ENCODE results near the gene IRX4.

Gene IRX4

DNA sequence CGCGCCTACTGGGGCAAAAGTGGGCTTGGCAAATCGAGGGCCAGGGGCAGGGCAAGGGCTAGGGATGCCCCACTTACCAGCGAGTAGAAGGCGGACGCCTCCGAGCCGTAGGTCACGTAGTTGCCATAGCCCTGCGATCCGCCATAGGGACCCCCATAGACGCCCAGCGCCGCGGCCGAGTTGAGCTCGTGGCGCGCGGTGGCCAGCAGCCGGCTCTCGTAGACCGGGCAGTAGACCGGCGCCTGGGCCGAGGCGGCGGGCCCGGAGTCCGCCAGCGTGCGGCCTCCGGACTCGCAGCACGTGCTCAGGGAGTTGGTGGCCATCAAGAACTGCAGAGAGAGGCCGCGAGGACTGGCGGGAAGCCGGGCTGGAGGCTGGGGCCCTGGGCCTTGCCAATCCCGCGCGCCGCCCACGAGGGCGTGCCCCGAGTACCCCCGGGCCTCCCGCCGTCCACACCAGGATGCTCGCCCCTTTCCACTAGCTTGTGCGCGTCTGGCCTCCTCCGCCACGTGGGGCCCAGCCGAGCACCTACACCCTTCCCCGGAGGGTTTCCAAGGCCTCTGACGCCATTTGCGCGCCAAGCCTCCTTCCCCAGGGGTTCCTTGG is 891 bp downstream of the IRX4 start (continued):
- TF ChIP-seq, protein P1, sequence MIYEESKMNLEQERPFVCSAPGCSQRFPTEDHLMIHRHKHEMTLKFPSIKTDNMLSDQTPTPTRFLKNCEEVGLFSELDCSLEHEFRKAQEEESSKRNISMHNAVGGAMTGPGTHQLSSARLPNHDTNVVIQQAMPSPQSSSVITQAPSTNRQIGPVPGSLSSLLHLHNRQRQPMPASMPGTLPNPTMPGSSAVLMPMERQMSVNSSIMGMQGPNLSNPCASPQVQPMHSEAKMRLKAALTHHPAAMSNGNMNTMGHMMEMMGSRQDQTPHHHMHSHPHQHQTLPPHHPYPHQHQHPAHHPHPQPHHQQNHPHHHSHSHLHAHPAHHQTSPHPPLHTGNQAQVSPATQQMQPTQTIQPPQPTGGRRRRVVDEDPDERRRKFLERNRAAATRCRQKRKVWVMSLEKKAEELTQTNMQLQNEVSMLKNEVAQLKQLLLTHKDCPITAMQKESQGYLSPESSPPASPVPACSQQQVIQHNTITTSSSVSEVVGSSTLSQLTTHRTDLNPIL (CRISPR knock-in tag; IDR thresholded peaks at IDR 0.05; ENCODE audit: low read depth): no peak
- TF ChIP-seq ZNF565 (CRISPR knock-in tag; conservative IDR thresholded peaks at IDR 0.05; ENCODE audit: low read depth) (no peak), ZFP30 (CRISPR knock-in tag; IDR thresholded peaks at IDR 0.05) (no peak)

DNA sequence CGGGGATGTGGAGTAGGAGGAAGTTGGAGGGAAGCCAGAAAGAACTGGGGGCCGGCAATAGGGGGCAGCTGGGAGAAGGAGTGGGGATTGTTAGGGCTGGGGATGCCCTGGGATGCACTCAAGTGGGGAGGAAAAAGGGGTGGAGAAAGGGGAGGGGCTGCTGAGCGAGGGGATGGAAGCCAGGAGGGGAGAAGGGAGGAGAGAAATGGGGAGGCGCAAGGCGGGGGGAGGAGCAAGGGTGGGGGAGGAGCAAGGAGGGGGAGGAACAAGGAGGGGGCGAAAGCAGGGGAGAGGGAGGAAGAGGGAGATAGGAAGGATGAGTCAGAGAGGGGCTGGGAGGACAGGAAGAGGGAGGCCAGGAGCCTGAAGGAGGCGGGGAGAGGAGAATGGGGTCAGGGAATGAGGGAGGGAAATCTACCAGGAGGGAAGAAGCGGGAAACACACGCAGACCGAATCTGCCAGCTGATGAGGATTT is 1.6 kb downstream of the IRX4 start:
- no peak for ATAC-seq
- TF ChIP-seq OSR1 (CRISPR knock-in tag; IDR thresholded peaks at IDR 0.05): no peak
- no peak for TF ChIP-seq ZFP3 (CRISPR knock-in tag; IDR thresholded peaks at IDR 0.05)
- no peak for TF ChIP-seq ZNF8 (CRISPR knock-in tag; IDR thresholded peaks at IDR 0.05)
- TF ChIP-seq SNAI2 (CRISPR knock-in tag; IDR thresholded peaks at IDR 0.05): no peak
- TF ChIP-seq, protein P2, sequence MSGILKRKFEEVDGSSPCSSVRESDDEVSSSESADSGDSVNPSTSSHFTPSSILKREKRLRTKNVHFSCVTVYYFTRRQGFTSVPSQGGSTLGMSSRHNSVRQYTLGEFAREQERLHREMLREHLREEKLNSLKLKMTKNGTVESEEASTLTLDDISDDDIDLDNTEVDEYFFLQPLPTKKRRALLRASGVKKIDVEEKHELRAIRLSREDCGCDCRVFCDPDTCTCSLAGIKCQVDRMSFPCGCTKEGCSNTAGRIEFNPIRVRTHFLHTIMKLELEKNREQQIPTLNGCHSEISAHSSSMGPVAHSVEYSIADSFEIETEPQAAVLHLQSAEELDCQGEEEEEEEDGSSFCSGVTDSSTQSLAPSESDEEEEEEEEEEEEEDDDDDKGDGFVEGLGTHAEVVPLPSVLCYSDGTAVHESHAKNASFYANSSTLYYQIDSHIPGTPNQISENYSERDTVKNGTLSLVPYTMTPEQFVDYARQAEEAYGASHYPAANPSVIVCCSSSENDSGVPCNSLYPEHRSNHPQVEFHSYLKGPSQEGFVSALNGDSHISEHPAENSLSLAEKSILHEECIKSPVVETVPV (CRISPR knock-in tag; IDR thresholded peaks at IDR 0.05): no peak
- TF ChIP-seq ZNF565 (CRISPR knock-in tag; conservative IDR thresholded peaks at IDR 0.05; ENCODE audit: low read depth): no peak
- no peak for TF ChIP-seq TOX (CRISPR knock-in tag; IDR thresholded peaks at IDR 0.05; ENCODE audit: borderline replicate concordance)
- TF ChIP-seq GLIS3 (CRISPR knock-in tag; IDR thresholded peaks at IDR 0.05): no peak
- no peak for TF ChIP-seq CSDC2 (CRISPR knock-in tag; IDR thresholded peaks at IDR 0.05)

DNA sequence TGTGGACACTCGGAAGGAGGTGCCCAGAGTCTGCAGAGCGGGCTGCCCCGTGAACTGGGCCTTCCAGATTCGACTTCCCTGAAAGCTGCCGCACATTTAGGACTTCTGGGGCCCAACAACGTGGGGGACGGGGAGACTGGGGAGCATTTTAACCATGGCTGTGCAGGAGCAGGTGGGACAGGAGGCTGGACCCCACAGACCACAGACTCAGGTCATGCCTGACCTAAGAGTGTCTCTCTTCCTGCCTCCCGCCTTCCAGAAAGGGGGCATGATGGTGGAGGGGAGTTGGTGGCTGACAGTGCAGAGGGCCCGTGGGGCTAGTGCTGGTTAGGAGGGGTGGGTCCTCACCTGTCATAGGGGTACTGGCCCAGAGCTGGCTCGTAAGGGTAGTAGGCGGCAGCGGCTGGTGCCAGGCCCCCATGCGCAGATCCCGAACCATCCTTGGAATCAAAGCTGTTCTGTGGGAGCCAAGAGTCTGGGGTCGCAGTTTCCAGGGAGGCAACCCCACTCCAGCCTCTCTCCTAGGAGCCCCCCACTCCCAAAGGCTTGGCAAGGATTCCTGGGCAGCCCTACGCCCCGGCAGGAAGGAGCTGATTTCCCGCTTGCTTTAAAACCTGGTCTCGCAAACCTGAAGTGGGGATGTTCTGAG is 2.2 kb downstream of the IRX4 start:
- ATAC-seq: no peak

DNA sequence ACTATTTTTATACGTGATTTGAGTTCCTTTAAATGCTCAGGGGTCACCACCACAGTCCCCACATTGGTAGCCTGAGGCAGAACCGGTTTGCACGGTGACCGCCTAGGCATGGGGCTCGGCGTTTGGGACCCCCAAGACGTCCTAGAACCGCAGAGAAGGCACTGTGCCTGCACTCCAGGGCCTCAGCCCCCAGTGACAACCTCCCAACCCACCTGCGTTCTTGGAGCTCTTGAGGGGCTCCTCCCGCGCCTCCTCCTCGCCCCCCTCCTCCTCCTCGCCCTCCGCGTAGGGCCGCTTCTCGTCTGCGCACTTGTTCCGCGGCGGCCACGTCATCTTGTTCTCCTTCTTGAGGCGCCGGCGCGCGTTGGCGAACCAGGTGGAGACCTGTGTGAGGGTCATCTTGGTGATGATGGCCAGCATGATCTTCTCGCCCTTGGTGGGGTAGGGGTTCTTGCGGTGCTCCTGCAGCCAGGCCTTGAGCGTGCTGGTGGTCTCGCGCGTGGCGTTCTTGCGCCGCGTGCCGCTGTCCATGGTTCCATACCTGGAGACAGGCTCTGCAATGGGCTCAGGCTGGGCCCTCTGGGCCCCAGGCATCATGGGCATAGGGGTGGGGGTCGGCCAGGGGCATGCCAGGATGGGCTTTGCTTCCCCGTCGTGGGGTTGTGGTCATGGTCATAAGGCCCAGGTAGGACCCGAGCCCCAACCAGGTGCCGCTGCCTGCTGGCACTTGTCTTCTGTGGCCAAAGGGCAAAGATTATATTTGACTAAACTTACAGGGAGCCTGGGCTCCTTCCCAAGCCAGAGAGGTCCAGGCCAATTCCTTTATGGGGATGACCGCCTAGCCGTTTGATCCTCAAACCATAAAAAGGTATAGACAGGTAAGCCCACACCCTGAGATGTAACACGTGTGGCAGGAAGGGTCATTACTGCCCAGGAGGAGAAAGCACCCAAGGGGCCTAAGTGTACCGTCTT is 3.1 kb downstream of the IRX4 start:
- no peak for ATAC-seq

More for the DNA sequence above, 2.2 kb downstream of the IRX4 start:
- no peak for TF ChIP-seq ZFP30 (CRISPR knock-in tag; IDR thresholded peaks at IDR 0.05)

More for the DNA sequence above, 3.1 kb downstream of the IRX4 start:
- no peak for TF ChIP-seq TCF4 (CRISPR knock-in tag; IDR thresholded peaks at IDR 0.05; ENCODE audit: borderline replicate concordance)
- TF ChIP-seq ZFP3 (CRISPR knock-in tag; IDR thresholded peaks at IDR 0.05): no peak
- TF ChIP-seq, protein P2 (CRISPR knock-in tag; IDR thresholded peaks at IDR 0.05): no peak
- TF ChIP-seq TOX (CRISPR knock-in tag; IDR thresholded peaks at IDR 0.05; ENCODE audit: borderline replicate concordance): no peak
- no peak for TF ChIP-seq SNAI2 (CRISPR knock-in tag; IDR thresholded peaks at IDR 0.05)
- TF ChIP-seq ZNF8 (CRISPR knock-in tag; IDR thresholded peaks at IDR 0.05): no peak
- TF ChIP-seq OSR1 (CRISPR knock-in tag; IDR thresholded peaks at IDR 0.05): no peak
- TF ChIP-seq, protein P3, sequence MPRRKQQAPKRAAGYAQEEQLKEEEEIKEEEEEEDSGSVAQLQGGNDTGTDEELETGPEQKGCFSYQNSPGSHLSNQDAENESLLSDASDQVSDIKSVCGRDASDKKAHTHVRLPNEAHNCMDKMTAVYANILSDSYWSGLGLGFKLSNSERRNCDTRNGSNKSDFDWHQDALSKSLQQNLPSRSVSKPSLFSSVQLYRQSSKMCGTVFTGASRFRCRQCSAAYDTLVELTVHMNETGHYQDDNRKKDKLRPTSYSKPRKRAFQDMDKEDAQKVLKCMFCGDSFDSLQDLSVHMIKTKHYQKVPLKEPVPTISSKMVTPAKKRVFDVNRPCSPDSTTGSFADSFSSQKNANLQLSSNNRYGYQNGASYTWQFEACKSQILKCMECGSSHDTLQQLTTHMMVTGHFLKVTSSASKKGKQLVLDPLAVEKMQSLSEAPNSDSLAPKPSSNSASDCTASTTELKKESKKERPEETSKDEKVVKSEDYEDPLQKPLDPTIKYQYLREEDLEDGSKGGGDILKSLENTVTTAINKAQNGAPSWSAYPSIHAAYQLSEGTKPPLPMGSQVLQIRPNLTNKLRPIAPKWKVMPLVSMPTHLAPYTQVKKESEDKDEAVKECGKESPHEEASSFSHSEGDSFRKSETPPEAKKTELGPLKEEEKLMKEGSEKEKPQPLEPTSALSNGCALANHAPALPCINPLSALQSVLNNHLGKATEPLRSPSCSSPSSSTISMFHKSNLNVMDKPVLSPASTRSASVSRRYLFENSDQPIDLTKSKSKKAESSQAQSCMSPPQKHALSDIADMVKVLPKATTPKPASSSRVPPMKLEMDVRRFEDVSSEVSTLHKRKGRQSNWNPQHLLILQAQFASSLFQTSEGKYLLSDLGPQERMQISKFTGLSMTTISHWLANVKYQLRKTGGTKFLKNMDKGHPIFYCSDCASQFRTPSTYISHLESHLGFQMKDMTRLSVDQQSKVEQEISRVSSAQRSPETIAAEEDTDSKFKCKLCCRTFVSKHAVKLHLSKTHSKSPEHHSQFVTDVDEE (CRISPR knock-in tag; IDR thresholded peaks at IDR 0.05): no peak
- TF ChIP-seq, protein P4, sequence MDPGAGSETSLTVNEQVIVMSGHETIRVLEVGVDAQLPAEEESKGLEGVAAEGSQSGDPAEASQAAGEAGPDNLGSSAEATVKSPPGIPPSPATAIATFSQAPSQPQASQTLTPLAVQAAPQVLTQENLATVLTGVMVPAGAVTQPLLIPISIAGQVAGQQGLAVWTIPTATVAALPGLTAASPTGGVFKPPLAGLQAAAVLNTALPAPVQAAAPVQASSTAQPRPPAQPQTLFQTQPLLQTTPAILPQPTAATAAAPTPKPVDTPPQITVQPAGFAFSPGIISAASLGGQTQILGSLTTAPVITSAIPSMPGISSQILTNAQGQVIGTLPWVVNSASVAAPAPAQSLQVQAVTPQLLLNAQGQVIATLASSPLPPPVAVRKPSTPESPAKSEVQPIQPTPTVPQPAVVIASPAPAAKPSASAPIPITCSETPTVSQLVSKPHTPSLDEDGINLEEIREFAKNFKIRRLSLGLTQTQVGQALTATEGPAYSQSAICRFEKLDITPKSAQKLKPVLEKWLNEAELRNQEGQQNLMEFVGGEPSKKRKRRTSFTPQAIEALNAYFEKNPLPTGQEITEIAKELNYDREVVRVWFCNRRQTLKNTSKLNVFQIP (CRISPR knock-in tag; IDR thresholded peaks at IDR 0.05; ENCODE audit: borderline replicate concordance, low read depth): no peak
